Endometrial microvascular endothelial cells (primary cell): ENCODE measurements around the gene IVD. TPM values are rescaled to one million over a fixed set of nuclear protein-coding genes. Genes with fewer than 3 reads are reported as not detected.
"Not testable (repeated sequence)": the region's sequence is repeated elsewhere in the genome, so short reads cannot be mapped to it uniquely, and the experiment has no call there.

Experiments used
- in situ Hi-C: cut with HindIII; loops from 2 replicates; pipeline ENCODE4 v1.10.0; 2017; ENCODE audit warnings: low sequenced_read_pairs, low pct_unique_long_range_greater_than_20kb; ENCODE audit errors: inconsistent ontology term
- total RNA-seq: library from RNA; depleted of rRNA; stranded (reverse); fragments of >200 nt; gene quantifications from one replicate; pipeline ENCODE4 v1.2.3, GENCODE V29; 2015; ENCODE audit errors: inconsistent ontology term

Gene IVD
- total RNA-seq, 1 donor from 2014 or later: 37.2 TPM

- in situ Hi-C loops: no loop called here
These were observed 43.7 kb downstream of the IVD start for GRCh38 chr15:40449275-40449674.

GRCh38 chr15:40450047-40450446 is 44.5 kb downstream of the IVD start:
- in situ Hi-C loops: no loop called here

GRCh38 chr15:40451527-40452158 is 46.0 kb downstream of the IVD start:
- in situ Hi-C loops: no loop called here

GRCh38 chr15:40452296-40453090 is 46.9 kb downstream of the IVD start:
- in situ Hi-C loops: no loop called here

- in situ Hi-C loops: not testable (repeated sequence)
These were observed 48.3 kb downstream of the IVD start for GRCh38 chr15:40453941-40454340.

GRCh38 chr15:40454904-40455391 is 49.4 kb downstream of the IVD start:
- in situ Hi-C loops: no loop called here

- in situ Hi-C loops: no loop called here
These were observed 50.7 kb downstream of the IVD start for GRCh38 chr15:40456299-40456712.

- in situ Hi-C loops: no loop called here
These were observed 51.1 kb downstream of the IVD start for GRCh38 chr15:40456738-40457137.

GRCh38 chr15:40458495-40459371 is 53.1 kb downstream of the IVD start:
- in situ Hi-C loops: no loop called here

GRCh38 chr15:40459391-40460015 is 53.9 kb downstream of the IVD start:
- in situ Hi-C loops: no loop called here

- in situ Hi-C loops: no loop called here
These were observed 54.8 kb downstream of the IVD start for GRCh38 chr15:40460404-40460803.

- in situ Hi-C loops: no loop called here
These were observed 56.4 kb downstream of the IVD start for GRCh38 chr15:40461958-40462357.

GRCh38 chr15:40463279-40463678 is 57.7 kb downstream of the IVD start:
- in situ Hi-C loops: no loop called here

GRCh38 chr15:40463886-40464545 is 58.4 kb downstream of the IVD start:
- in situ Hi-C loops: no loop called here

GRCh38 chr15:40464595-40465185 is 59.1 kb downstream of the IVD start:
- in situ Hi-C loops: no loop called here

GRCh38 chr15:40465939-40466338 is 60.3 kb downstream of the IVD start:
- in situ Hi-C loops: no loop called here

- in situ Hi-C loops: no loop called here
These were observed 61.0 kb downstream of the IVD start for GRCh38 chr15:40466426-40467260.
